ENCODE results near the gene FBXO33.

GRCh38 chr14:39416072-39416471, 16.2 kb downstream of the FBXO33 start:
- TF ChIP-seq CTCF (IDR thresholded peaks at IDR 0.05; ENCODE audit: control extremely low read depth in 1 of 3, insufficient read depth in 1 of 3, low read depth in 1 of 3, low read length in 3 of 3): no peak
- TF ChIP-seq GABPA (IDR thresholded peaks at IDR 0.05; ENCODE audit: borderline replicate concordance, insufficient read depth, low read length): no peak
- TF ChIP-seq CEBPB (IDR thresholded peaks at IDR 0.05; ENCODE audit: low read depth, low read length): no peak
- TF ChIP-seq SIN3A (conservative IDR thresholded peaks at IDR 0.05 in 1 of 2, IDR thresholded peaks at IDR 0.05 in 1 of 2; ENCODE audit: low read depth in 1 of 2, low read length in 2 of 2): no peak
- no peak for TF ChIP-seq NRF1 (IDR thresholded peaks at IDR 0.05; ENCODE audit: low read depth, low read length)
- no peak for TF ChIP-seq TBP (IDR thresholded peaks at IDR 0.05; ENCODE audit: low read depth, low read length)

All from H1 (cell line).